H9 (cell line): ENCODE results near the gene TBXAS1. TPM values are rescaled to one million over a fixed set of nuclear protein-coding genes. Genes with fewer than 3 reads are reported as not detected.
"Not testable (repeated sequence)": the region's sequence is repeated elsewhere in the genome, so short reads cannot be mapped to it uniquely, and the experiment has no call there.

Experiments
- DNase-seq: peaks from one replicate; pipeline ENCODE4 v3.0.0-alpha.2; 2017
- H2AFZ ChIP-seq: one replicate; pipeline ENCODE4 v1.6.1; 2013; ENCODE audit warnings: mild to moderate bottlenecking, low read length, control low read depth, moderate library complexity
- H2AK5ac ChIP-seq: 2 replicates; pipeline ENCODE4 v1.6.1; 2013; ENCODE audit warnings: low read length, control low read depth, mixed read lengths; ENCODE audit not compliant: insufficient read length
- H2BK120ac ChIP-seq: one replicate; pipeline ENCODE4 v1.6.1; 2013; ENCODE audit warnings: low read depth, mild to moderate bottlenecking, low read length, control low read depth, inconsistent platforms; ENCODE audit not compliant: poor library complexity, severe bottlenecking
- H2BK12ac ChIP-seq: 2 replicates; pipeline ENCODE4 v1.6.1; 2013; ENCODE audit warnings: low read length, control low read depth, mixed read lengths, low read depth; ENCODE audit not compliant: insufficient read length
- H2BK15ac ChIP-seq: 2 replicates; pipeline ENCODE4 v1.6.1; 2013; ENCODE audit warnings: low read depth, low read length, control low read depth
- H2BK20ac ChIP-seq: one replicate; pipeline ENCODE4 v1.6.1; 2013; ENCODE audit warnings: low read depth, mild to moderate bottlenecking, low read length, control low read depth, inconsistent platforms; ENCODE audit not compliant: poor library complexity, severe bottlenecking
- H2BK5ac ChIP-seq: 2 replicates; pipeline ENCODE4 v1.6.1; 2013; ENCODE audit warnings: low read length, control low read depth, mixed read lengths; ENCODE audit not compliant: insufficient read length
- H3K14ac ChIP-seq: 2 replicates; pipeline ENCODE4 v1.6.1; 2013; ENCODE audit warnings: low read length, control low read depth; ENCODE audit not compliant: insufficient read depth
- H3K18ac ChIP-seq: 2 replicates; pipeline ENCODE4 v1.6.1; 2013; ENCODE audit warnings: low read depth, mild to moderate bottlenecking, mixed read lengths, low read length, control low read depth; ENCODE audit not compliant: insufficient read length
- H3K23ac ChIP-seq: 2 replicates; pipeline ENCODE4 v1.6.1; 2013; ENCODE audit warnings: low read length, control low read depth, mixed read lengths, low read depth; ENCODE audit not compliant: insufficient read length
- H3K23me2 ChIP-seq: 2 replicates; pipeline ENCODE4 v1.6.1; 2013; ENCODE audit warnings: low read depth, mild to moderate bottlenecking, mixed read lengths, low read length, control low read depth; ENCODE audit not compliant: insufficient read length, poor library complexity, severe bottlenecking
- H3K27ac ChIP-seq: 2 replicates; pipeline ENCODE4 v1.5.1; 2013; ENCODE audit warnings: low read length, control low read depth, mixed read lengths, low read depth; ENCODE audit not compliant: insufficient read length
- H3K27me3 ChIP-seq: 2 replicates; pipeline ENCODE4 v1.6.1; 2013; ENCODE audit warnings: low read length, control low read depth, inconsistent platforms; ENCODE audit not compliant: insufficient read depth
- H3K4ac ChIP-seq: 2 replicates; pipeline ENCODE4 v1.6.1; 2013; ENCODE audit warnings: low read depth, mild to moderate bottlenecking, control low read depth, inconsistent platforms, low read length, moderate library complexity
- H3K4me1 ChIP-seq: 2 replicates; pipeline ENCODE4 v1.6.1; 2013; ENCODE audit warnings: low read length, control low read depth, inconsistent platforms; ENCODE audit not compliant: insufficient read depth
- H3K4me2 ChIP-seq: 2 replicates; pipeline ENCODE4 v1.6.1; 2013; ENCODE audit warnings: low read length, control low read depth, mixed read lengths; ENCODE audit not compliant: insufficient read length, insufficient read depth
- H3K56ac ChIP-seq: 2 replicates; pipeline ENCODE4 v1.6.1; 2013; ENCODE audit warnings: low read depth, mild to moderate bottlenecking, mixed read lengths, low read length, control low read depth; ENCODE audit not compliant: insufficient read length
- H3K79me1 ChIP-seq: 2 replicates; pipeline ENCODE4 v1.6.1; 2013; ENCODE audit warnings: low read depth, mild to moderate bottlenecking, moderate library complexity, low read length, control low read depth, inconsistent platforms; ENCODE audit not compliant: insufficient read depth, poor library complexity, severe bottlenecking
- H3K79me2 ChIP-seq: 2 replicates; pipeline ENCODE4 v1.6.1; 2013; ENCODE audit warnings: low read length, control low read depth, inconsistent platforms; ENCODE audit not compliant: insufficient read depth
- H3K9ac ChIP-seq: 2 replicates; pipeline ENCODE4 v1.6.1; 2013; ENCODE audit warnings: low read length, control low read depth, mixed read lengths; ENCODE audit not compliant: insufficient read length; ENCODE audit errors: extremely low read depth
- H3K9me3 ChIP-seq: one replicate; pipeline ENCODE4 v1.6.1; 2013; ENCODE audit warnings: low read depth, low read length, inconsistent platforms; ENCODE audit not compliant: control insufficient read depth
- H3T11ph ChIP-seq: one replicate; pipeline ENCODE4 v1.6.1; 2013; ENCODE audit warnings: mild to moderate bottlenecking, low read length, control low read depth, inconsistent platforms
- H4K20me1 ChIP-seq: one replicate; pipeline ENCODE4 v1.6.1; 2013; ENCODE audit not compliant: control insufficient read depth, insufficient read length, insufficient read depth
- H4K5ac ChIP-seq: 2 replicates; pipeline ENCODE4 v1.6.1; 2013; ENCODE audit warnings: low read depth, mild to moderate bottlenecking, mixed read lengths, low read length, control low read depth; ENCODE audit not compliant: insufficient read length
- H4K8ac ChIP-seq: replicated peaks from 2 replicates; pipeline ENCODE4 v1.6.1; 2013; ENCODE audit warnings: low read length, control low read depth, mixed read lengths, low read depth; ENCODE audit not compliant: insufficient read length
- H4K91ac ChIP-seq: 2 replicates; pipeline ENCODE4 v1.6.1; 2013; ENCODE audit warnings: low read depth, mild to moderate bottlenecking, moderate library complexity, mixed read lengths, low read length, control low read depth; ENCODE audit not compliant: insufficient read length
- H3K27ac Mint-ChIP-seq, 3 experiments: 2 replicates in 2 of 3; 3 replicates in 1 of 3; pipeline ENCODE4 v1.8.0; 2020 to 2021; ENCODE audit warnings: mixed read lengths in 3 of 3, mild to moderate bottlenecking in 1 of 3, moderate library complexity in 1 of 3
- H3K27me3 Mint-ChIP-seq: 2 replicates; pipeline ENCODE4 v1.8.0; 2021; ENCODE audit warnings: low read depth, mild to moderate bottlenecking, moderate library complexity, mixed read lengths
- H3K36me3 Mint-ChIP-seq, 3 experiments: 2 replicates in 2 of 3; 3 replicates in 1 of 3; pipeline ENCODE4 v1.8.0; 2020 to 2021; ENCODE audit warnings: low read depth in 3 of 3, mixed read lengths in 3 of 3; ENCODE audit not compliant: insufficient read depth in 1 of 3
- H3K4me1 Mint-ChIP-seq, 2 experiments: 2 replicates each; pipeline ENCODE4 v1.8.0; 2020; ENCODE audit warnings: mixed read lengths in 2 of 2
- H3K4me3 Mint-ChIP-seq, 2 experiments: 2 replicates in 1 of 2; 3 replicates in 1 of 2; pipeline ENCODE4 v1.8.0; 2020 to 2021; ENCODE audit warnings: mild to moderate bottlenecking in 2 of 2, mixed read lengths in 2 of 2, moderate library complexity in 1 of 2
- H3K9me3 Mint-ChIP-seq, 2 experiments: 2 replicates in 1 of 2; 3 replicates in 1 of 2; pipeline ENCODE4 v1.8.0; 2020; ENCODE audit warnings: mild to moderate bottlenecking in 2 of 2, mixed read lengths in 2 of 2, moderate library complexity in 1 of 2
- WGBS: extraction: QIAGEN DNeasy Blood & Tissue Kit; methylation state at CpG from one replicate; pipeline ENCODE4 v1.1.7; 2013; ENCODE audit warnings: missing lambda C conversion rate, low lambda C conversion rate, mixed read lengths; ENCODE audit not compliant: insufficient read length; ENCODE audit errors: extremely low coverage; 5-methylcytosine and 5-hydroxymethylcytosine counted together
- total RNA-seq: library from RNA; stranded (reverse); gene quantifications from 2 replicates; pipeline ENCODE4 v1.2.1, GENCODE V29; 2021
- TF ChIP-seq, protein P1 (sequence below): fragments of 200-600 bp; sonication (generic); conservative IDR thresholded peaks from 3 replicates; pipeline ENCODE4 v1.8.0; 2021; ENCODE audit warnings: antibody characterized with exemption, mild to moderate bottlenecking

Gene TBXAS1
- total RNA-seq, 1 experiment from 2014 or later, result 0.39 TPM

DNA sequence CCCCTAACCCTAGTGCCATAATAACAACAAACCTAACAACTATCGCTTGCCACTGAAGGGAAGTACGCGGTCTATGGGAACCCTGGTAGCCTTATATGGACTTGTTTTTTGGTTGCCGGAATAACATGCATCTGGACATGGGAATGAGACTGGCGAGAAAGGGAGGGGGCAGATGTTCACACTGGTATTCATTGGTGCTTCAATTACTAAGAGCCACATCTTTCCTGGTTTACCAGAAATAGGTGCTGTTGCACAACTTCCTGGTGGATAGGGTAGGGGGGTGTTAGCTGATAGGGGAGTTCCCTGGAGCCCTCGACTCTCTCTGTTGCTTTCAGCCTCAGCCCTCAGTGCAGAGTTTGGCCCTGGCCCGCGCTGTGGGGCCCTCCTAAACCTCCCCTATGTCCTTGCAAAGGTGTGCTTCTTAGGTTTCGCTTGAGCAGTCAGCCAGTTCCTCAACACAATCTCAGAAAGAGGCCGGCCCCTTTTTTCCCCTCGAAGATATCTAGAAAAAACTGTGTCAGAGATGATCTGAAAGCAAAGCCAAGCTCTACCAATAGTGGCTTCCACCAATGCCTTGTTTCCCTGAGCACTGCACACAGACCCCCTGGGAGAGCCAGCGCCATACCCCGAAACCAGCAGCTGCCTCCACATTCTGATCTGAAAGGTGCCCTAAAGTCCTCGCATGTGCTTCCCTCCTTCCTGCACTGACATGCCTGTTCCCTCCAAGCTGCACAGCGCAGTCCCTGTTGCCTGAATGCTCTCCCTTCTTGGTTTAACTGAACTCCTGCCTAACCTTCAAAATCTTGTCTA lies 13.5 kb downstream of the TBXAS1 start:
- H3K9me3 ChIP-seq, result no peaks in the 10 kb centered on the region
- H3K9me3 Mint-ChIP-seq, result peaks cover 0 to under 1% of the 10 kb centered on the region in 2 experiments; a peak in 2 of 5 replicates
- H2BK120ac ChIP-seq, result no peak overlapping the region

DNA sequence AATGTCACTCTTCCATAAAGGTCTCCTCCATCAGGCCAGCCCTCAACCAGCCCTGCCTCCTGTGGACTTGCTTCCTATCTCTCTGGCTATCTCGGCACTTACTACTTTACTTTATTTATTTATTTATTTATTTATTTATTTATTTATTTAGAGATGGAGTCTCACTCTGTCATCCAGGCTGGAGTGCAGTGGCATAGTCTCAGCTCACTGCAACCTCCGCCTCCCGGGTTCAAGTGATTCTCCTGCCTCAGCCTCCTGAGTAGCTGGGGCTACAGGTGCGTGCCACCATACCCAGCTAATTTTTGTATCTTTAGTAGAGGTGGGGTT lies 14.1 kb downstream of the TBXAS1 start:
- peak overlapping the region in 1 of 3 experiments; percentile 7; a peak in 1 of 7 replicates for H3K27ac Mint-ChIP-seq
- not testable (repeated sequence) for H3K4me1 Mint-ChIP-seq, H3K9me3 ChIP-seq, H3K4me1 ChIP-seq, H3K18ac ChIP-seq, H3K27me3 ChIP-seq, H3K4me2 ChIP-seq, H4K5ac ChIP-seq, H2BK20ac ChIP-seq, H3K27me3 Mint-ChIP-seq, H3K9ac ChIP-seq, H2BK5ac ChIP-seq, H2BK15ac ChIP-seq, H3K4ac ChIP-seq, H3K56ac ChIP-seq, H3K27ac ChIP-seq, H3K23ac ChIP-seq, H3K79me2 ChIP-seq, H4K91ac ChIP-seq, H2AK5ac ChIP-seq, H3K79me1 ChIP-seq, H4K20me1 ChIP-seq, H3K14ac ChIP-seq, H3K9me3 Mint-ChIP-seq, H3K23me2 ChIP-seq, H3K36me3 Mint-ChIP-seq, DNase-seq, H4K8ac ChIP-seq, H2BK120ac ChIP-seq, H3K4me3 Mint-ChIP-seq, H2BK12ac ChIP-seq, H3T11ph ChIP-seq, H2AFZ ChIP-seq
- no CpG with 5 or more reads among the region's 4 CpGs for WGBS

More for the DNA sequence above, 13.5 kb downstream of the TBXAS1 start:
- H3K4me3 Mint-ChIP-seq, result no peak overlapping the region
- no peaks in the 10 kb centered on the region for H4K20me1 ChIP-seq
- H3K18ac ChIP-seq, result no peak overlapping the region
- H4K5ac ChIP-seq, result no peak overlapping the region
- peaks cover 2% of the 10 kb centered on the region for H3K27me3 Mint-ChIP-seq
- H3K56ac ChIP-seq, result no peak overlapping the region
- H2AFZ ChIP-seq, result no peak overlapping the region
- H3K4me1 Mint-ChIP-seq, result no peaks in the 10 kb centered on the region
- H3K4me1 ChIP-seq, result no peaks in the 10 kb centered on the region
- H3K36me3 Mint-ChIP-seq, result no peaks in the 10 kb centered on the region
- no peak overlapping the region for H3K9ac ChIP-seq
- DNase-seq, result no peak
- H3K27me3 ChIP-seq, result no peaks in the 10 kb centered on the region
- H4K8ac ChIP-seq, result no peak overlapping the region
- no peak overlapping the region for H3K4me2 ChIP-seq
- no peaks in the 10 kb centered on the region for H3K79me2 ChIP-seq
- no peak overlapping the region for H3K14ac ChIP-seq
- no peak overlapping the region for H2BK5ac ChIP-seq
- WGBS, result no CpG with 5 or more reads among the region's 15 CpGs
- H2BK20ac ChIP-seq, result no peak overlapping the region
- H3K23me2 ChIP-seq, result no peaks in the 10 kb centered on the region
- no peak overlapping the region for H4K91ac ChIP-seq
- no peak overlapping the region for H2BK12ac ChIP-seq
- H2BK15ac ChIP-seq, result no peak overlapping the region
- no peak overlapping the region for H3K23ac ChIP-seq
- H3K4ac ChIP-seq, result no peak overlapping the region
- peak overlapping the region in 1 of 3 experiments; percentile 7; a peak in 1 of 7 replicates for H3K27ac Mint-ChIP-seq
- no peaks in the 10 kb centered on the region for H3K79me1 ChIP-seq
- no peak overlapping the region for H3T11ph ChIP-seq
- TF ChIP-seq, protein P1, sequence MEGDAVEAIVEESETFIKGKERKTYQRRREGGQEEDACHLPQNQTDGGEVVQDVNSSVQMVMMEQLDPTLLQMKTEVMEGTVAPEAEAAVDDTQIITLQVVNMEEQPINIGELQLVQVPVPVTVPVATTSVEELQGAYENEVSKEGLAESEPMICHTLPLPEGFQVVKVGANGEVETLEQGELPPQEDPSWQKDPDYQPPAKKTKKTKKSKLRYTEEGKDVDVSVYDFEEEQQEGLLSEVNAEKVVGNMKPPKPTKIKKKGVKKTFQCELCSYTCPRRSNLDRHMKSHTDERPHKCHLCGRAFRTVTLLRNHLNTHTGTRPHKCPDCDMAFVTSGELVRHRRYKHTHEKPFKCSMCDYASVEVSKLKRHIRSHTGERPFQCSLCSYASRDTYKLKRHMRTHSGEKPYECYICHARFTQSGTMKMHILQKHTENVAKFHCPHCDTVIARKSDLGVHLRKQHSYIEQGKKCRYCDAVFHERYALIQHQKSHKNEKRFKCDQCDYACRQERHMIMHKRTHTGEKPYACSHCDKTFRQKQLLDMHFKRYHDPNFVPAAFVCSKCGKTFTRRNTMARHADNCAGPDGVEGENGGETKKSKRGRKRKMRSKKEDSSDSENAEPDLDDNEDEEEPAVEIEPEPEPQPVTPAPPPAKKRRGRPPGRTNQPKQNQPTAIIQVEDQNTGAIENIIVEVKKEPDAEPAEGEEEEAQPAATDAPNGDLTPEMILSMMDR, result no peak
- no peak overlapping the region for H2AK5ac ChIP-seq
- no peak overlapping the region for H3K27ac ChIP-seq
